ENCODE data around the gene SIX5.

DNA sequence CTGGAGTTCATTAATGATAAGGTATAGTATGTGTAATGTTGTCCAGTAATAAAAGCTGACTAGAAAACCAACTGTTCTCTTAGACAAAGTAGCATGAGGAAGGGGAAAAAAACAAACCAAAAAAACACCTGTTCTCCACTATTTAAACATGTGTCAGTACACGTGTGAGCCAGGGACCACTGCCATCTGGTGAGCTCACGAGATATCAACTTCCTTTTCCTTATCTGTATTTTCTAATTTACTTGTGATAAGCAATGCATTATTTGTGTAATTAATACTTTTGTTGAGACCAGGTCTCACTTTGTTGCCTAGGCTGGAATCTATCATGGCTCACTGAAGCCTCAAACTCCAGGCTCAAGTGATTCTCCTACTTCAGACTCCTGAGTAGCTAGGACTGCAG, 4.3 kb upstream of the SIX5 start:
- TF ChIP-seq ZNF843 (tag by site-specific recombination; IDR thresholded peaks at IDR 0.05) (no peak), YY1 (tag by site-specific recombination; IDR thresholded peaks at IDR 0.05) (no peak), CTCF (tag by site-specific recombination; IDR thresholded peaks at IDR 0.05) (no peak), ZNF324 (tag by site-specific recombination; IDR thresholded peaks at IDR 0.05) (no peak), ZBTB49 (tag by site-specific recombination; IDR thresholded peaks at IDR 0.05; ENCODE audit: low read depth) (no peak), BCL11A (tag by site-specific recombination; IDR thresholded peaks at IDR 0.05; ENCODE audit: low read depth) (no peak), ZNF707 (tag by site-specific recombination; IDR thresholded peaks at IDR 0.05) (no peak), ZNF76 (tag by site-specific recombination; IDR thresholded peaks at IDR 0.05; ENCODE audit: borderline replicate concordance, low read depth) (no peak), ELK4 (IDR thresholded peaks at IDR 0.05; ENCODE audit: borderline replicate concordance, low read depth, low read length) (no peak), TCF7L2 (IDR thresholded peaks at IDR 0.05; ENCODE audit: borderline replicate concordance, low read depth, low read length) (no peak)
- TF ChIP-seq, protein P1, sequence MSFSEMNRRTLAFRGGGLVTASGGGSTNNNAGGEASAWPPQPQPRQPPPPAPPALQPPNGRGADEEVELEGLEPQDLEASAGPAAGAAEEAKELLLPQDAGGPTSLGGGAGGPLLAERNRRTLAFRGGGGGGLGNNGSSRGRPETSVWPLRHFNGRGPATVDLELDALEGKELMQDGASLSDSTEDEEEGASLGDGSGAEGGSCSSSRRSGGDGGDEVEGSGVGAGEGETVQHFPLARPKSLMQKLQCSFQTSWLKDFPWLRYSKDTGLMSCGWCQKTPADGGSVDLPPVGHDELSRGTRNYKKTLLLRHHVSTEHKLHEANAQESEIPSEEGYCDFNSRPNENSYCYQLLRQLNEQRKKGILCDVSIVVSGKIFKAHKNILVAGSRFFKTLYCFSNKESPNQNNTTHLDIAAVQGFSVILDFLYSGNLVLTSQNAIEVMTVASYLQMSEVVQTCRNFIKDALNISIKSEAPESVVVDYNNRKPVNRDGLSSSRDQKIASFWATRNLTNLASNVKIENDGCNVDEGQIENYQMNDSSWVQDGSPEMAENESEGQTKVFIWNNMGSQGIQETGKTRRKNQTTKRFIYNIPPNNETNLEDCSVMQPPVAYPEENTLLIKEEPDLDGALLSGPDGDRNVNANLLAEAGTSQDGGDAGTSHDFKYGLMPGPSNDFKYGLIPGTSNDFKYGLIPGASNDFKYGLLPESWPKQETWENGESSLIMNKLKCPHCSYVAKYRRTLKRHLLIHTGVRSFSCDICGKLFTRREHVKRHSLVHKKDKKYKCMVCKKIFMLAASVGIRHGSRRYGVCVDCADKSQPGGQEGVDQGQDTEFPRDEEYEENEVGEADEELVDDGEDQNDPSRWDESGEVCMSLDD (tag by site-specific recombination; IDR thresholded peaks at IDR 0.05) = no peak
